ENCODE measurements around the gene ERFE. TPM values are rescaled to one million over a fixed set of nuclear protein-coding genes. Genes with fewer than 3 reads are reported as not detected.

Gene ERFE
- total and polyA plus RNA-seq, 10 of the 15 experiments (the other 5 are each of a cell fraction or from before 2014, with no cell fraction given) = not detected

DNA sequence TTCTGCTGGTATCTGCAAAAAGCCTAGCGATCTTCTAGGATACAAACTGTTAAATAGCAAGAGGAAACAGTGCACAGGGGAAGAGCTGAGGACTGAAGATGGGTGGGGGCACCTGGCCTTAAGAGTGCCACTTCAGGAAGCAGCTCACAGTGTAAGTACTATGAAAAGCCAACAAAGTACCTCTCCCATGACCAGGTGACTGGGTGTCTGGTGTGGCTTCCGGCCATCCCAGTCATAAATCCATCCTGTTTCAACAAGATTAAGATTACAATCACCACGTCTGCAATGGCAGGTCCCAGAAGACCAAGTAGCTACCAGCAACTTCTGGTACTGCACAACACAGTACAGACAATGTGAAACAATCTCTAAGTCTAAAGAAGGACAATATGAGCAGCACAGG, 15.9 kb downstream of the ERFE start:
- CTCF ChIA-PET = interaction anchor here (0.5 kb wide), 1 partner anchor 97 kb away, joined by 5 read pairs; no protein-coding TSS in a partner anchor
- BruUV-seq (replicated peaks) = no TSS peak
- H4K20me1 ChIP-seq (ENCODE audit: control insufficient read depth, insufficient read depth) = no peaks in the 10 kb centered on the region; the same call in 1 of the 2 replicates
- DNase-seq (ENCODE audit: low read depth, low spot score) (no peak), FAIRE-seq (no peak), ATAC-seq (no peak)
- no peak overlapping the region for H3K4me2 ChIP-seq (ENCODE audit: control insufficient read depth, insufficient read depth)
- SMC1A ChIA-PET (ENCODE audit: uncharacterized antibody, unreplicated experiment) = interaction anchor here (1.0 kb wide), 1 partner anchor 9 kb away, joined by 3 read pairs; no protein-coding TSS in a partner anchor
- RAD21 ChIA-PET (ENCODE audit: unreplicated experiment) = no interaction called here
- H3K9ac ChIP-seq (ENCODE audit: control insufficient read depth, insufficient read depth, low read length) = no peak overlapping the region
- no peaks in the 10 kb centered on the region for H3K9me3 ChIP-seq (replicated peaks; ENCODE audit: control insufficient read depth, insufficient read depth, low read length)
- peaks cover 10 to 44% of the 10 kb centered on the region in 2 experiments for H3K36me3 ChIP-seq (ENCODE audit: control insufficient read depth in 2 of 2, insufficient read depth in 2 of 2, low read length in 1 of 2)
- H2AFZ ChIP-seq (ENCODE audit: control insufficient read depth, low read depth, low read length) = no peak overlapping the region
- intact Hi-C loops (cut with micrococcal nuclease; ENCODE audit: unreplicated experiment) (no loop called here), in situ Hi-C loops (cut with MboI) (no loop called here)
- H3K79me2 ChIP-seq (ENCODE audit: control insufficient read depth, insufficient read depth, low read length) = no peaks in the 10 kb centered on the region
- TF ChIP-seq TAF1 (IDR thresholded peaks at IDR 0.05; ENCODE audit: borderline replicate concordance, low read depth, low read length) = no peak
- H3K4me1 ChIP-seq (ENCODE audit: control insufficient read depth, insufficient read depth, low read length) = no peaks in the 10 kb centered on the region
- no peak overlapping the region for H3K4me3 ChIP-seq
- no peak overlapping the region for H3K27ac ChIP-seq (ENCODE audit: control insufficient read depth, insufficient read depth)
- H3K27me3 ChIP-seq (replicated peaks in 1 of 2; ENCODE audit: control insufficient read depth in 2 of 2, insufficient read depth in 2 of 2, low read length in 1 of 2) = no peaks in the 10 kb centered on the region
- POLR2A ChIA-PET = interaction anchor here (0.6 kb wide), 1 partner anchor 316 kb away, joined by 6 read pairs; no protein-coding TSS in a partner anchor
- 92% methylated on average over 3 of the region's 3 CpGs for WGBS (ENCODE audit: insufficient coverage, insufficient replicate concordance, low lambda C conversion rate, missing lambda C conversion rate)

DNA sequence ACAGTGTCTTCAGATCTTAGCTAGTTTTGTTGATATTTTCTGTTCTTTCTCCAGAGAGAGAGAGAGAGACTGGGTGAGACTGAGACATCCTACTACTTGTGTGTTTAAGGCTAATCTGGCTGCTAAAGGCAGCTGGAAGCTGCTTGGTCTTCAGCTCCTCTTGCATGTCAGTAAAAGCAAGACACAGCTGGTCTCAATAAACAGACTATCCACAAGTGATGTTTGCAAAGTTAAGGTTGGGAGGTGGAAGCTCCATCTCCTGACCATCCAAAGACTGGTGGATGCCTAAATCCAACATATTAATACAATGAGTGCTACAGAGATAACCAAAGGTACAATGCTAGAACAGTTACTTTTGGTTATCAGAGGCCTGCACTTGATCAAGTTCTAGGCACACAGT, 17.8 kb downstream of the ERFE start:
- DNase-seq (ENCODE audit: low read depth, low spot score) (no peak), ATAC-seq (no peak), FAIRE-seq (no peak)
- no peaks in the 10 kb centered on the region for H3K4me1 ChIP-seq (ENCODE audit: control insufficient read depth, insufficient read depth, low read length)
- H3K27me3 ChIP-seq (replicated peaks in 1 of 2; ENCODE audit: control insufficient read depth in 2 of 2, insufficient read depth in 2 of 2, low read length in 1 of 2) = no peaks in the 10 kb centered on the region
- H3K27ac ChIP-seq (ENCODE audit: control insufficient read depth, insufficient read depth) = no peak overlapping the region
- no peak overlapping the region for H2AFZ ChIP-seq (ENCODE audit: control insufficient read depth, low read depth, low read length)
- ChIA-PET POLR2A (no interaction called here), RAD21 (ENCODE audit: unreplicated experiment) (no interaction called here), CTCF (interaction anchor here (0.7 to 1.1 kb wide), 3 partner anchors 16 to 87 kb away, joined by 3 read pairs; no protein-coding TSS in a partner anchor), SMC1A (ENCODE audit: uncharacterized antibody, unreplicated experiment) (interaction anchor here (0.6 kb wide), 1 partner anchor 561 kb away, joined by 3 read pairs; no protein-coding TSS in a partner anchor)
- no peaks in the 10 kb centered on the region for H3K9me3 ChIP-seq (replicated peaks; ENCODE audit: control insufficient read depth, insufficient read depth, low read length)
- H3K4me2 ChIP-seq (ENCODE audit: control insufficient read depth, insufficient read depth) = no peak overlapping the region
- no peak overlapping the region for H3K9ac ChIP-seq (ENCODE audit: control insufficient read depth, insufficient read depth, low read length)
- H4K20me1 ChIP-seq (ENCODE audit: control insufficient read depth, insufficient read depth) = no peaks in the 10 kb centered on the region
- TF ChIP-seq RB1 (IDR thresholded peaks at IDR 0.05; ENCODE audit: borderline replicate concordance) (no peak), CHD4 (IDR thresholded peaks at IDR 0.05) (no peak), RAD51 (IDR thresholded peaks at IDR 0.05) (no peak), MEF2A (IDR thresholded peaks at IDR 0.05; ENCODE audit: insufficient read depth, low read depth, low read length) (no peak), ASH2L (IDR thresholded peaks at IDR 0.05; ENCODE audit: borderline replicate concordance, low read depth) (no peak), EGR1 (IDR thresholded peaks at IDR 0.05; ENCODE audit: borderline replicate concordance in 1 of 2, low read depth in 2 of 2, low read length in 2 of 2) (no peak), CHD2 (IDR thresholded peaks at IDR 0.05; ENCODE audit: borderline replicate concordance, low read depth, low read length) (no peak), IRF4 (IDR thresholded peaks at IDR 0.05; ENCODE audit: low read depth, low read length) (no peak), SUZ12 (IDR thresholded peaks at IDR 0.05; ENCODE audit: unreplicated experiment) (no peak), SMARCA5 (IDR thresholded peaks at IDR 0.05) (no peak), PML (IDR thresholded peaks at IDR 0.05; ENCODE audit: low read length) (no peak), BHLHE40 (IDR thresholded peaks at IDR 0.05; ENCODE audit: borderline replicate concordance in 1 of 2, low read depth in 2 of 2, low read length in 1 of 2) (no peak), ATF7 (IDR thresholded peaks at IDR 0.05; ENCODE audit: low read depth) (no peak), SIX5 (IDR thresholded peaks at IDR 0.05; ENCODE audit: low read depth, low read length, severe bottlenecking) (no peak), CEBPB (IDR thresholded peaks at IDR 0.05; ENCODE audit: borderline replicate concordance in 1 of 2, low read depth in 2 of 2, low read length in 2 of 2) (no peak)
- TF ChIP-seq, protein P1, sequence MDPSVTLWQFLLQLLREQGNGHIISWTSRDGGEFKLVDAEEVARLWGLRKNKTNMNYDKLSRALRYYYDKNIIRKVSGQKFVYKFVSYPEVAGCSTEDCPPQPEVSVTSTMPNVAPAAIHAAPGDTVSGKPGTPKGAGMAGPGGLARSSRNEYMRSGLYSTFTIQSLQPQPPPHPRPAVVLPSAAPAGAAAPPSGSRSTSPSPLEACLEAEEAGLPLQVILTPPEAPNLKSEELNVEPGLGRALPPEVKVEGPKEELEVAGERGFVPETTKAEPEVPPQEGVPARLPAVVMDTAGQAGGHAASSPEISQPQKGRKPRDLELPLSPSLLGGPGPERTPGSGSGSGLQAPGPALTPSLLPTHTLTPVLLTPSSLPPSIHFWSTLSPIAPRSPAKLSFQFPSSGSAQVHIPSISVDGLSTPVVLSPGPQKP (IDR thresholded peaks at IDR 0.05; ENCODE audit: low read depth, low read length) = no peak
- in situ Hi-C loops (cut with MboI) = no loop called here
- no peaks in the 10 kb centered on the region for H3K79me2 ChIP-seq (ENCODE audit: control insufficient read depth, insufficient read depth, low read length)
- BruUV-seq (replicated peaks) = no TSS peak
- intact Hi-C loops (cut with micrococcal nuclease; ENCODE audit: unreplicated experiment) = no loop called here
- H3K4me3 ChIP-seq = no peak overlapping the region
- H3K36me3 ChIP-seq (ENCODE audit: control insufficient read depth in 2 of 2, insufficient read depth in 2 of 2, low read length in 1 of 2) = peaks cover 17 to 43% of the 10 kb centered on the region in 2 experiments

All from GM12878 (cell line).